H9 (cell line): Measurements from ENCODE around the gene ADA. TPM values are rescaled to one million over a fixed set of nuclear protein-coding genes. Genes with fewer than 3 reads are reported as not detected.

Experiments used
- DNase-seq: peaks from one replicate; pipeline ENCODE4 v3.0.0-alpha.2; 2017
- H2AFZ ChIP-seq: one replicate; pipeline ENCODE4 v1.6.1; 2013; ENCODE audit warnings: mild to moderate bottlenecking, low read length, control low read depth, moderate library complexity
- H2AK5ac ChIP-seq: 2 replicates; pipeline ENCODE4 v1.6.1; 2013; ENCODE audit warnings: low read length, control low read depth, mixed read lengths; ENCODE audit not compliant: insufficient read length
- H2BK120ac ChIP-seq: one replicate; pipeline ENCODE4 v1.6.1; 2013; ENCODE audit warnings: low read depth, mild to moderate bottlenecking, low read length, control low read depth, inconsistent platforms; ENCODE audit not compliant: poor library complexity, severe bottlenecking
- H2BK12ac ChIP-seq: 2 replicates; pipeline ENCODE4 v1.6.1; 2013; ENCODE audit warnings: low read length, control low read depth, mixed read lengths, low read depth; ENCODE audit not compliant: insufficient read length
- H2BK15ac ChIP-seq: 2 replicates; pipeline ENCODE4 v1.6.1; 2013; ENCODE audit warnings: low read depth, low read length, control low read depth
- H2BK20ac ChIP-seq: one replicate; pipeline ENCODE4 v1.6.1; 2013; ENCODE audit warnings: low read depth, mild to moderate bottlenecking, low read length, control low read depth, inconsistent platforms; ENCODE audit not compliant: poor library complexity, severe bottlenecking
- H2BK5ac ChIP-seq: 2 replicates; pipeline ENCODE4 v1.6.1; 2013; ENCODE audit warnings: low read length, control low read depth, mixed read lengths; ENCODE audit not compliant: insufficient read length
- H3K14ac ChIP-seq: 2 replicates; pipeline ENCODE4 v1.6.1; 2013; ENCODE audit warnings: low read length, control low read depth; ENCODE audit not compliant: insufficient read depth
- H3K18ac ChIP-seq: 2 replicates; pipeline ENCODE4 v1.6.1; 2013; ENCODE audit warnings: low read depth, mild to moderate bottlenecking, mixed read lengths, low read length, control low read depth; ENCODE audit not compliant: insufficient read length
- H3K23ac ChIP-seq: 2 replicates; pipeline ENCODE4 v1.6.1; 2013; ENCODE audit warnings: low read length, control low read depth, mixed read lengths, low read depth; ENCODE audit not compliant: insufficient read length
- H3K23me2 ChIP-seq: 2 replicates; pipeline ENCODE4 v1.6.1; 2013; ENCODE audit warnings: low read depth, mild to moderate bottlenecking, mixed read lengths, low read length, control low read depth; ENCODE audit not compliant: insufficient read length, poor library complexity, severe bottlenecking
- H3K27ac ChIP-seq: 2 replicates; pipeline ENCODE4 v1.5.1; 2013; ENCODE audit warnings: low read length, control low read depth, mixed read lengths, low read depth; ENCODE audit not compliant: insufficient read length
- H3K27me3 ChIP-seq: 2 replicates; pipeline ENCODE4 v1.6.1; 2013; ENCODE audit warnings: low read length, control low read depth, inconsistent platforms; ENCODE audit not compliant: insufficient read depth
- H3K4ac ChIP-seq: 2 replicates; pipeline ENCODE4 v1.6.1; 2013; ENCODE audit warnings: low read depth, mild to moderate bottlenecking, control low read depth, inconsistent platforms, low read length, moderate library complexity
- H3K4me1 ChIP-seq: 2 replicates; pipeline ENCODE4 v1.6.1; 2013; ENCODE audit warnings: low read length, control low read depth, inconsistent platforms; ENCODE audit not compliant: insufficient read depth
- H3K4me2 ChIP-seq: 2 replicates; pipeline ENCODE4 v1.6.1; 2013; ENCODE audit warnings: low read length, control low read depth, mixed read lengths; ENCODE audit not compliant: insufficient read length, insufficient read depth
- H3K56ac ChIP-seq: 2 replicates; pipeline ENCODE4 v1.6.1; 2013; ENCODE audit warnings: low read depth, mild to moderate bottlenecking, mixed read lengths, low read length, control low read depth; ENCODE audit not compliant: insufficient read length
- H3K79me1 ChIP-seq: 2 replicates; pipeline ENCODE4 v1.6.1; 2013; ENCODE audit warnings: low read depth, mild to moderate bottlenecking, moderate library complexity, low read length, control low read depth, inconsistent platforms; ENCODE audit not compliant: insufficient read depth, poor library complexity, severe bottlenecking
- H3K79me2 ChIP-seq: 2 replicates; pipeline ENCODE4 v1.6.1; 2013; ENCODE audit warnings: low read length, control low read depth, inconsistent platforms; ENCODE audit not compliant: insufficient read depth
- H3K9ac ChIP-seq: 2 replicates; pipeline ENCODE4 v1.6.1; 2013; ENCODE audit warnings: low read length, control low read depth, mixed read lengths; ENCODE audit not compliant: insufficient read length; ENCODE audit errors: extremely low read depth
- H3K9me3 ChIP-seq: one replicate; pipeline ENCODE4 v1.6.1; 2013; ENCODE audit warnings: low read depth, low read length, inconsistent platforms; ENCODE audit not compliant: control insufficient read depth
- H3T11ph ChIP-seq: one replicate; pipeline ENCODE4 v1.6.1; 2013; ENCODE audit warnings: mild to moderate bottlenecking, low read length, control low read depth, inconsistent platforms
- H4K20me1 ChIP-seq: one replicate; pipeline ENCODE4 v1.6.1; 2013; ENCODE audit not compliant: control insufficient read depth, insufficient read length, insufficient read depth
- H4K5ac ChIP-seq: 2 replicates; pipeline ENCODE4 v1.6.1; 2013; ENCODE audit warnings: low read depth, mild to moderate bottlenecking, mixed read lengths, low read length, control low read depth; ENCODE audit not compliant: insufficient read length
- H4K8ac ChIP-seq: replicated peaks from 2 replicates; pipeline ENCODE4 v1.6.1; 2013; ENCODE audit warnings: low read length, control low read depth, mixed read lengths, low read depth; ENCODE audit not compliant: insufficient read length
- H4K91ac ChIP-seq: 2 replicates; pipeline ENCODE4 v1.6.1; 2013; ENCODE audit warnings: low read depth, mild to moderate bottlenecking, moderate library complexity, mixed read lengths, low read length, control low read depth; ENCODE audit not compliant: insufficient read length
- H3K27ac Mint-ChIP-seq, 3 experiments: 2 replicates in 2 of 3; 3 replicates in 1 of 3; pipeline ENCODE4 v1.8.0; 2020 to 2021; ENCODE audit warnings: mixed read lengths in 3 of 3, mild to moderate bottlenecking in 1 of 3, moderate library complexity in 1 of 3
- H3K27me3 Mint-ChIP-seq: 2 replicates; pipeline ENCODE4 v1.8.0; 2021; ENCODE audit warnings: low read depth, mild to moderate bottlenecking, moderate library complexity, mixed read lengths
- H3K36me3 Mint-ChIP-seq, 3 experiments: 2 replicates in 2 of 3; 3 replicates in 1 of 3; pipeline ENCODE4 v1.8.0; 2020 to 2021; ENCODE audit warnings: low read depth in 3 of 3, mixed read lengths in 3 of 3; ENCODE audit not compliant: insufficient read depth in 1 of 3
- H3K4me1 Mint-ChIP-seq, 2 experiments: 2 replicates each; pipeline ENCODE4 v1.8.0; 2020; ENCODE audit warnings: mixed read lengths in 2 of 2
- H3K4me3 Mint-ChIP-seq, 2 experiments: 2 replicates in 1 of 2; 3 replicates in 1 of 2; pipeline ENCODE4 v1.8.0; 2020 to 2021; ENCODE audit warnings: mild to moderate bottlenecking in 2 of 2, mixed read lengths in 2 of 2, moderate library complexity in 1 of 2
- H3K9me3 Mint-ChIP-seq, 2 experiments: 2 replicates in 1 of 2; 3 replicates in 1 of 2; pipeline ENCODE4 v1.8.0; 2020; ENCODE audit warnings: mild to moderate bottlenecking in 2 of 2, mixed read lengths in 2 of 2, moderate library complexity in 1 of 2
- CTCF ChIP-seq: fragments of 200-600 bp; sonication (generic); conservative IDR thresholded peaks from 3 replicates; pipeline ENCODE4 v1.8.0; 2021; ENCODE audit warnings: antibody characterized with exemption, mild to moderate bottlenecking
- WGBS: extraction: QIAGEN DNeasy Blood & Tissue Kit; methylation state at CpG from one replicate; pipeline ENCODE4 v1.1.7; 2013; ENCODE audit warnings: missing lambda C conversion rate, low lambda C conversion rate, mixed read lengths; ENCODE audit not compliant: insufficient read length; ENCODE audit errors: extremely low coverage; 5-methylcytosine and 5-hydroxymethylcytosine counted together
- total RNA-seq: library from RNA; stranded (reverse); gene quantifications from 2 replicates; pipeline ENCODE4 v1.2.1, GENCODE V29; 2021

Gene ADA
- total RNA-seq, 1 experiment from 2014 or later: 22.0 TPM

GRCh38 chr20:44592366-44592765, 59.1 kb downstream of the ADA start:
- Histone ChIP-seq H3K9ac (no peak overlapping the region), H4K20me1 (no peaks in the 10 kb centered on the region), H2BK15ac (no peak overlapping the region), H2AK5ac (no peak overlapping the region), H3K4me1 (peaks cover 4% of the 10 kb centered on the region; the same call in 1 of the 2 replicates), H3K4ac (no peak overlapping the region), H3K18ac (no peak overlapping the region), H4K8ac (no peak overlapping the region), H3K79me1 (no peaks in the 10 kb centered on the region), H3K56ac (no peak overlapping the region), H2BK12ac (no peak overlapping the region), H2BK120ac (no peak overlapping the region), H3K23ac (no peak overlapping the region), H3K14ac (no peak overlapping the region), H3K79me2 (no peaks in the 10 kb centered on the region), H2AFZ (no peak overlapping the region), H3K27ac (no peak overlapping the region), H2BK20ac (no peak overlapping the region), H4K91ac (no peak overlapping the region), H3K4me2 (no peak overlapping the region), H3K23me2 (no peaks in the 10 kb centered on the region), H4K5ac (no peak overlapping the region), H3T11ph (no peak overlapping the region), H2BK5ac (no peak overlapping the region), H3K27me3 (no peaks in the 10 kb centered on the region), H3K9me3 (no peaks in the 10 kb centered on the region)
- no CpG with 5 or more reads among the region's 3 CpGs for WGBS
- no peak for DNase-seq
- Mint-ChIP-seq H3K9me3 (no peaks in the 10 kb centered on the region), H3K27me3 (no peaks in the 10 kb centered on the region), H3K36me3 (peaks cover 0 to 7% (median 4%) of the 10 kb centered on the region in 3 experiments; a peak in 3 of 7 replicates), H3K27ac (no peak overlapping the region), H3K4me1 (peaks cover 25 to 41% of the 10 kb centered on the region in 2 experiments), H3K4me3 (no peak overlapping the region)
- no peak for TF ChIP-seq CTCF
